Fibroblast of gingiva (primary cell): ENCODE results near the gene ZFPM1.

Source experiments
- DNase-seq: peaks from one replicate; pipeline ENCODE4 v3.0.0-alpha.2; 2011; ENCODE audit warnings: low read depth

ZFPM1 gene

DNA sequence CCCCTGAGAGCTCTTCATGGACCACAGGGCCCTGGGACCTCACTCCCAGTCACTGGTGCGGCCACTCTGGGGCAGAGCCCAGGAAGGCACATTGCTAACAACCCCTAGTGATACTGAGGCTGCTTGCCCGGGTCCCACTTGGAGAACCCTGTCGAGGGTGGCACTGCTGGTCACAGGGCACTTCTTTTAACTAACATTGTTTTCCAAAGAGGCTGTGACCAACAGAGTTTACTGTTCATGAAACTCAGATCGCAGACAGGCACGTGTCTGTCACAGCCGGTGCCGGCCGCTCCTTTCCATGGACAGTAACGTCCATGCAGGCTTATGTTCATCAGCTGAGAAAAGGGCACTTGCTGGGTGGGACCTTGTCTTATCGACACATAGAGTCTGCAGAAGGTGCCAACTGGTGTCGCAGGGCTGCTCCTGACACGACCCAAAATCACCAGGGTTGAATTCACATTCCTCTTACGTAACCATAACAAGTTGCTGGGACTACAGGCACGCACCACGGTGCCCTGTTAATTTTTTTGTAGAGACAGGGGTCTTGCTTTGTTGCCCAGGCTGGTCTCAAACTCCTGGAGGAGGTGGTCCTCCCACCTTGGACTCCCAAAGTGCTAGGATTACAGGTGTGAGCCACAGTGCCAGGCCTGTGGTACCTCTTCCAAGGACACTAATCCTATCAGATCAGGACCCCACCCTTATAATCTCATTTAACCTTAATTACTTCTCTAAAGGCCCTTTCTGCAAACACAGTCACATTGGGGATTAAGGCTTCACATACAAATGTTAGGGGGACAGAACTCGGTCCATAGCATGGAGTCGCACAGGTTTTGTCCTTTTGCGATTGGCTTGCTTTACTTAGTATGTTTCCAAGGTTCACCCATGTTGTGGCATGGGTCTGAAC lies 115.9 kb downstream of the ZFPM1 start:
- DNase-seq, result no peak

DNA sequence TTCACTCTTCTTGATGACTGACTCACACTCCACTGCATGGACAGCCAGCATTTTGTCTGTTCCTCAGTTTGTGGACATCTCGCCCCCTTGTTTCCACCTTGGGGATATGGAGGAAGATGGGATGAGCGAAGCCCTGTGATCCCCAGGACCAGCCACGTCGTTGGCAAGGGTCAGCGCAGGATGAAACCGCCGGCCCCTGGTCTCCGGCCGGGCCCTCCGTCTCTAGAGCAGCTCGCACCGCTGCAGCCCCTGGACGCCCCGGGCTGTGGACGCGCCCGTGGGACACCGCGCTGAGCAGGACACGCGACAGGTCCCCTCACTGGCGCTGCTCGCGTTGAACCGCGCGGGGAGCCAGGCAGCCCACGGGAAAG lies 116.5 kb downstream of the ZFPM1 start:
- DNase-seq, result no peak

DNA sequence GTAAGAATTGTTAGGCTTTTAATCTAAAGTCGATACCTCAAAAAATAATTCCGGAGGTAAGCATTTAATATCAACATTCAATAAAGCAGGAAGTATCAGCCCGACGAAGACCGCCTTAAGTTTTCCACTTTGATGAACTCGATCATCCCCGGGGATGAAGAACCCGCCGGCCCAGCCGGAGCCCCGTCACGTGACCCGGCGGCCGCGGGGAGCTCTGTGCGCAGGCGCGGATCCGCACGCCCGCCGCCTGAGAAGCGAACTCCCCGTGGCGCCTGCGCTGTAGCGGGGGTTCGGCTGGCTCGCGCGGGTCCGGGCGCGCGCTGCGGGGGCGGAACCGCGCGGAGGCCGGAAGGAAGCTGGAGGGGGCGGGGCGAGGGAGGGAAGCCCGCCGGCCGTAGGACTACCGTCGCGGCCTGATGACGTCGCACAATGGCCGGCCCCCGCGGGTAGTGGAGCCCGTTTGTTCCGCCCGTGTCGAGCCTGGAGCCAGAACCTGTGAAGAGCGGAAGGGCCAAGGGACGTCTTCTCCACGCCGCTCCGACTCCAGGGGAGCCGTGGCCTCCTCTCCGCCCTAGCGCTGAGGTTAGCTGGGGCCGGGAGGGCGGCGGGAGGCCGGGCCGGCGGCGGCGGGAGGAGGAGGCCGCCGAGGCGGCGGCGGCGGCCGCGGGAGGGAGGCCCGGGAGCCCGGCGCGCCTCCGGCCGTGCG lies 117.1 kb downstream of the ZFPM1 start, which contains the start of gene ZC3H18:
TSS of gene ZC3H18 (plus strand) at position 419 of the 706 bp plus-strand sequence. CDS start 6,721 bp downstream, outside the sequence.
- DNase-seq, result peak; percentile 94

DNA sequence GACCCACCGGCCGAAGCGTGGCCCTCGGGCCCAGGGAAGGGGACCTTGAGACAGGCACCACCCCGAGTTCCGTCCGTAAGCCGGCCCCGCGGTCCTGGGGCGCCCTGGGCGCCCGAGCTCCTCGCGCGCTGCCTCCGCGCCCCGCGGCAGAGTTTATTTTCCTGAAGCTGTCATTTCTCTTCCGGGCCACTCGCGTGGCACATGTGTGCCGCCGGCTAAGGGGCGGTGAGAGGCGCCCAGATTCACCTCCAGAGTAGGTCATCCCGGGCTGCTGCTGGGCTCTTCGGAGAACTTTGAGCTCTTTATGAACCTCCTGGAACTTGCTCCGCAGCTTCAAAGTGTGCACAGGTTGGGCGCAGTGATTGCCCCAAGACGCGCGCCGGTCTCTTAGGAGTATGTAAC lies 117.6 kb downstream of the ZFPM1 start:
- no peak for DNase-seq

DNA sequence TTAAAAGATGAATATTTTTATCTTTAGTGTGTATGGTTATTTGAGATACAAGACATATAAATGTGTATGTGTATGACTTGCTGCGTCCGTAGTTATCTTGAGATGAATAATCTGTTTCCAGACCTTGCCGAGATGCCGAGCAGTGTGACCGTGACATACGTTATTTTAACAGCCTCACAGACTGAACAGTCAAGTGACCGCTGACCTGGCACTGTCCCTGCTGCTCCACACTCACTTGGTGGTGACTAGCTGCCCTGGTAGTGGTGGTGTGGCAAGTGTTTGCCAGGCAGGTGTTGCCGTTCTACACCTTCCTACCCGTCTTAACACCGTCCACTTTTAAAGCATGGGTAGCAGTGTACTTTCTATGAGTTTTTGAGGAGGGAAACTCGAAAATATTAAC lies 122.2 kb downstream of the ZFPM1 start:
- no peak for DNase-seq

DNA sequence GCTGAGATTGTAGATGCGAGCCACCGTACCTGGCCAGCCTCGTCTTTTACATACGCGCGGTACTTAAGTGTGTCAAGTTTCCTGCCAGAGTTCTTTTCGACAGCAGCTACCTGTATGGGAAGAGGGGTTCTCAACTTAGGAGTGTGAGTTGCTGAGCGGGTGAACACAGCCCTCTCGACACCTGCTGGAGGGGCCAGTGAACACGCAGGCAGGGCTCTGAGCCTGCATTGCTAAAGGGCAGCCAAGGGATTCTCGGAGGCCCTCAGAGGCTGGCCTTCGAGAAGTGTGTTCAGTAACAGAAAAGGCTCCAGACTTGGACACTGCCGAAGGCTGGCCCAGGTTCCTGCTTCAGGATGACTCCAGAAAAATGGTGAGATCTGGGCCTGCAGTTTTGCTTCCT lies 123.2 kb downstream of the ZFPM1 start:
- DNase-seq, result no peak

DNA sequence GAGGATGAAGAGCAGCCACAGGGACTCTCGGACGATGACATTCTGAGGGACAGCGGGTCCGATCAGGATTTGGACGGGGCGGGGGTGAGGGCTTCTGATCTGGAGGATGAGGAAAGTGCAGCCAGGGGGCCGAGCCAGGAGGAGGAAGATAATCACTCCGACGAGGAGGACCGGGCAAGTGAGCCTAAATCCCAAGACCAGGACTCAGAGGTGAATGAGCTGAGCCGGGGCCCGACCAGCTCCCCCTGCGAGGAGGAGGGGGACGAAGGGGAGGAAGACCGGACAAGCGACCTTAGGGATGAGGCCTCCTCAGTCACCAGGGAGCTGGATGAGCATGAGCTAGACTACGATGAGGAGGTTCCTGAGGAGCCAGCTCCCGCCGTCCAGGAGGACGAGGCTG lies 124.1 kb downstream of the ZFPM1 start:
- DNase-seq, result no peak

DNA sequence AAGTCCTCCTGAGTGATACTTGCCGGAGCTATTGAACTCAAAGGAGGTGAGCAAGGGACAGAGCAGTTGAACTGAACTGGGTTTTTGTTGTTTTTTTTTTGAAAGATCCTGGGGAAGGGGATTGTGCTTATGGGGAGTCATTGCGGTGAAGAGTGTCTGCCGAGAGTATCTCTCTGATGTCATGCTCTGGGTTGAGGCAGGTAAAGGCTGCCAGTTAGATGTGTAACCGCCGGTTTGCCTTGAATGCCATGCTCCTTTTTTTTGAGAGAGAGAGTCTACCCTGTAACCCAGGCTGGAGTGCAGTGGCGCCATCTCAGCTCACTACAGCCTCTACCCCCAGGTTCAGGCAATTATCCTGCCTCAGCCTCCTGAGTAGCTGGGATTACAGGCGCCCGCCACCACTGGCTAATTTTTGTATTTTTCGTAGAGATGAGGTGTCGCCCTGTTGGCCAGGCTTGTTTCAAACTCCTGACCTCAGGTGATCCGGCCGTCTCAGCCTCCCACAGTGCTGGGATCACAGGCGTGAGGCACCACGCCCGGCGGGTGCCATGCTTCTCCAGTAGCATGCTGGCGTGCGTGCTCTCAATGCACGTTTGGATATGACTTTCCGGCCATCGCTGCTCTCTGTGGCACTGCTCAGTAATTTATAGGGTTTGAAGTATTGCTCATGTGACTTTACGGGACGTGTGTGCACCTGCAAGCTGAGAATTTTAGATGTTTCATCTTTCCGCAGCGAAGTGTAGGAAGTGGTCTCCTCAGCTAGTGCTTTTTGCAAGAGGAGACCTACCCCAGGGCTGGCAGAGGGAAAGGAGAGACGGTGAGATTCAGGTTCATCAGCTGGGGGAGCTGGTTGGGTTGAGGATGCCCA lies 125.6 kb downstream of the ZFPM1 start:
- no peak for DNase-seq

DNA sequence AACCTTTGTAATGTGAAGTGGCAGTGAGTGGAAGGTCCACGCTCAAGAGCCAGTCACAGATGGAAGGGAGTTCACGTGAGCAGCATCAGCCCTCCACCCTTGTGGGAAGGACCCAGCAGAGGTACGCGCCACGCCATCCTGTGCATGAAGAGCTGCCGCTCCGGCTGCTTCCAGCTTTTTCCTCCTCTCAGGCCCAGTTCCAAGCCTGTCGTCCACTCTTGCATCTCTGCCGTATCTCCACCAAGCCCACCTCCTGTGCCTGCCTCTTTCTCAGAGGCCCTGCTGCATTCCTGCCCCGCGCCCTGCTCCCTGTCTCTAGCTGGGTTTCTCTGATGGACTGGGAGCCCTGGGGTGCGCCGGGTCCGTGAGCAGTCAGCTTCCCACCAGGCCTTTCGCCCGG lies 127.3 kb downstream of the ZFPM1 start:
- no peak for DNase-seq

DNA sequence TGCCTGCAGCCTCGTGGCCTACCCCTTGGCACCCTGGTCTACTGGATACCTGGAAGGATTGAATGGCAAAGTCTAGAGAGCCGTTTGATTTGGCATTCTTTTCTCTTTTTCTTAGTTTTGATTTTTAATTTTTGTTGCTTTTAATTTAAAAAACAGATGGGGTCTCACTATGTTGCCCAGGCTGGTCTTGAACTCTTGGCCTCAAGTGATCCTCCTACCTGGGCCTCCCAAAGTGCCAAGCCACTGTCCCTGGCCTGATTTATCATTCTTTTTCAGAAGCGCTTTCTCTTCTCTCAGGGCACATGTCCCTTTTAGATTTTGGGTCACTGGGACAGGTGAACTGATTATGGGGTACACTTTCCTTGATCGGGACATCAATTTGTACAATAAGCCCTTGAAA lies 128.0 kb downstream of the ZFPM1 start:
- no peak for DNase-seq

DNA sequence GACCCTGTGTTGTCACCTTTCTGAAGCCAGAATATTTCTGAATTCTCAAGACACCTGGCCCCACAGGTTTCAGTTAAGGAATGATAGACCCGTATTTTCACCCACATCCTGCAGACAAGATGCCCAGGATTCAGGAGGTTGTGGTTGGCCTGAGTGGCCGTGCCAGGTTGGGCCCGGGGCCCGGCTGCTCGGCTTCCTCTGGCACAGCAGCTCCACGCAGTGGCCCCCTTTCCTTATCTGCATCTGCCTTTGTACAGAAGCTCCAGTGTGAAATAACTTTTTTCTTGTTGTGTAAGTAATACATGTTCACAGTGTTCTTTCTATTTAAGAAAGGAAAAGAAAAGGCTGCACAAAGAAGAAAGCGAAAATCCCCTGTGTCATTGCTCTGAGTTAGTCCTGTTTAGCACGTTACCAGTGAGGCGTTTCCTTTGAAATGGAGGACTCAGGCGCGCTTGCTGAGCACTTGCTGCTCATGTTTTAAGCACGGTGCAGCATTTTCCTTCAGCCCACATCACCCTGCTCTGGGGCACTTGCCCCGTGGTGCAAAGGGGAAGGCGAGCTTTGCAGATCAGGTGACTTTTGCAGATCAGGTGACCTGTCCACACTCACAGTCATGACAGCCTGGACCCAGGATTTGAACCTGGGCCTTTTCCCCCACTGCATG lies 130.0 kb downstream of the ZFPM1 start:
- DNase-seq, result no peak

DNA sequence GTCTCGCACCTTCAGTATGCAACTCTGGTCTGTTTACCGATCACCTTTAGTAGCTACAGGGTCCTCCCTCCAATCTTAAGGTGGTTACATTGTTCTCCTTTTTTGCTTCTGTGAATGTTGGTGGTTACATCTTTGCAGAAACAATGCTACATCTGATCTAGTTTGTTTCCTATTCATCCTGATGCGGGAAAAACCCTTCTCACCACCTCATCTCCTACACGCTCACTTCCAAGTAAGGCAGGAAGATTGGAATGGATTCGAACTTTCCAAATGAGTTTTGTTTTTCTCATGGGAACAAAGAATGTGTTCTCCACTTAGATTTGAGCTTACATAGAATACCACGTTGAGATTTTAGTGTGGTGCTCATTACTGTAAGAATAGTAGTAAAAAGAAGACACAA lies 131.6 kb downstream of the ZFPM1 start:
- no peak for DNase-seq

DNA sequence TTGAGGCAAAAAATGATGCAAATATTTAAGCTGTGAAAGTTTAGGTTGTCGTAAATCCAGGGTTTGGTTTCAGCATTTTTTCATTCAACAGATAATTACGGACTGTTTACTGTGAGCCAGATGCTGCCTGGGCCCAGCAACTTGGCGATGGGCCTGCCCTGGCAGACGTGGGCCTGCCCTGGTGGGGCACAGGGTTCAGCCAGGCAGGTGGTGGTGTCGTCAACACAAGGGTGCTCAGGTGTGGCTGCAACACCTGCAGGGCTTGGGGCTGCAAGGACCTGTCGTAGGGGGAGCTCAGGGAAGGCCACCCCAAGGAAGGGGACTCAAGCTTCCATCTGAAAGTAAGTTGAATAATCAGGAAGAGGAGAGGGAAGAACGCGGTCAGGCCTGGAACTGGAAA lies 132.2 kb downstream of the ZFPM1 start:
- no peak for DNase-seq

DNA sequence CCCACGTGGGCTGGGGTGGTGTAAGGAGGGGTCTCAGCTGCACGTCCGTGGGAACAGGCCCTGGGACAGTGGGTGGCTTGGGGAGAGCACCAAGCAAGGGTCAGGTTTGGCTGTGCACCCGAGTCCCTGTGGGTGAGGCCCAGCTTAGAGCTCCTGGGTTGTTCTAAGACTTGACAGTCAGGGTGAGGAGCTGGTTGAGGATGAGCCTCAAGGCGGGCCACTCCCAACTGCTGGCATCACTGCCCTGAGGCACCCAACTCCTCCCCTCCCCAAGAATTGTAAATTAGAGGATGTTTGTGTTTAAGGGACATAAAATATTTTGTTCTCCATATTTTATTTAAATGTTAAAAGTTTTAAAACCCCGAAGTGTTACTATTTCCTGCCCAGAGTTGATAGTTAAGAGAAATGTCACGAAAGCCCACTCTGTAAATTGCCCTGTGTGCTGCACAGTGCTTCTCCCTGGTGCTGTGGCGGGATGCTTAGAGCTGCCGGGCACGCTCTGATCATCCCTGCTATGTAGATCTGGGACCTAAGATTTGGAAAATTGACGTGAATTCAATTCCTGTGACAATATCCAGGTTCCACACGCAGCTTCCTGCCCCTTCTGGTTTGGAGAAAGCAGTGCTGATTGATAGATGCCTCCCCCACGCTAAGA lies 133.0 kb downstream of the ZFPM1 start:
- no peak for DNase-seq
